ENCODE measurements around the gene GNA14. TPM values are rescaled to one million over a fixed set of nuclear protein-coding genes. Genes with fewer than 3 reads are reported as not detected.

Gene GNA14
- total and polyA plus RNA-seq, 2 of the 8 experiments (the other 6 are each of a cell fraction or from before 2014, with no cell fraction given) = 3.4 to 6.3 TPM

DNA sequence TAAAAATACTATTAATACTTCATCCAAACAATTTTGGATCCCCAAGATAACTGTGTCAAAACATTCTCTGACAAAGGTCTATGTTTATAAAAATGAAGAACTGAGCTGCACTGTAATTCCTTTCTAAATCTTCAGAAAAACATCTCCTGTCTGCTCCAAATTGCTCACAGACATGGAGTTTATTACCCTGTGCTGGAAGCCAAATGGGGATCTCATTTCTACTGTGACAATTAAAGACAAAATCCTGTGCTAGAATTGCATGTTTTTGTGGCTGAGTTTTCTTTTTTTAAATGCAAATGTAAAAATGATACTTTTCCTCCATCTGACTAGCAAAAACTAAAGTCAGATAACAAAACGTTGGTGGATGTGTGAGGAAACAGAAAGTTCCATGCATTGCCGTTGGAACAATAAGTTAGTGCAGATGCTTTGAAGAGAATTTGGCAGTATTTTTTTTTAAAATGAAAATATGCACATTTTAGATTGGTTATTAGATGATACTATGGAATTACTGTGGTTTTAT, 93.5 kb downstream of the GNA14 start:
- H3K27ac ChIP-seq (ENCODE audit: low read depth, low read length) = no peak overlapping the region
- 80% methylated on average over 2 of the region's 2 CpGs; no CpG with 5 or more reads in 1 of the 2 experiments for WGBS, 2 experiments (ENCODE audit: extremely low coverage in 1 of 2, insufficient coverage in 1 of 2, insufficient read length in 1 of 2, insufficient replicate concordance in 2 of 2, low coverage in 1 of 2, low lambda C conversion rate in 2 of 2, missing lambda C conversion rate in 1 of 2)
- H2BK15ac ChIP-seq (ENCODE audit: low read length) = no peak overlapping the region
- no peaks in the 10 kb centered on the region for H3K27me3 ChIP-seq (replicated peaks in 1 of 4; ENCODE audit: control insufficient read depth in 3 of 4, extremely low read depth in 1 of 4, insufficient read depth in 3 of 4, low read length in 3 of 4)
- no peak overlapping the region for H4K91ac ChIP-seq (replicated peaks; ENCODE audit: insufficient read length, low read length)
- no peak overlapping the region for H2AFZ ChIP-seq (ENCODE audit: low read length)
- no peaks in the 10 kb centered on the region for H3K23me2 ChIP-seq (ENCODE audit: low read depth, low read length)
- no peaks in the 10 kb centered on the region for H4K20me1 ChIP-seq (replicated peaks in 1 of 2; ENCODE audit: control insufficient read depth in 1 of 2, insufficient read depth in 2 of 2, low read length in 2 of 2)
- no peak overlapping the region for H2BK12ac ChIP-seq (ENCODE audit: low read depth, low read length)
- no peak overlapping the region for H4K8ac ChIP-seq (ENCODE audit: extremely low read depth, insufficient read depth, low read length)
- DNase-seq (ENCODE audit: low read depth in 1 of 2, low spot score in 2 of 2) (no peak), FAIRE-seq (no peak)
- no peak overlapping the region for H3K23ac ChIP-seq (ENCODE audit: insufficient read length)
- no peak overlapping the region for H2BK20ac ChIP-seq (ENCODE audit: low read length)
- H3K9ac ChIP-seq (replicated peaks in 1 of 4; ENCODE audit: extremely low read depth in 1 of 4, low read depth in 3 of 4, low read length in 3 of 4) = no peak overlapping the region
- no peak overlapping the region for H3K14ac ChIP-seq (ENCODE audit: insufficient read length)
- H2BK120ac ChIP-seq (replicated peaks; ENCODE audit: low read depth, low read length) = no peak overlapping the region
- no peaks in the 10 kb centered on the region for H3K9me3 ChIP-seq (ENCODE audit: insufficient read depth in 2 of 2, low read depth in 1 of 2, low read length in 1 of 2)
- H3K36me3 ChIP-seq (ENCODE audit: control insufficient read depth in 2 of 4, insufficient read depth in 4 of 4, low read length in 3 of 4) = no peaks in the 10 kb centered on the region
- POLR2A ChIA-PET (ENCODE audit: partially characterized antibody) = no interaction called here
- H3K18ac ChIP-seq (ENCODE audit: extremely low read depth, low read length) = no peak overlapping the region
- no peaks in the 10 kb centered on the region for H3K79me2 ChIP-seq (ENCODE audit: control insufficient read depth in 1 of 2, insufficient read depth in 2 of 2, low read length in 2 of 2)
- H2BK5ac ChIP-seq (ENCODE audit: low read depth, low read length) = no peak overlapping the region
- no peak for TF ChIP-seq RAD21 (IDR thresholded peaks at IDR 0.05 in 1 of 2, conservative IDR thresholded peaks at IDR 0.05 in 1 of 2; ENCODE audit: low read depth in 2 of 2, low read length in 2 of 2)
- TF ChIP-seq SP1 (IDR thresholded peaks at IDR 0.05; ENCODE audit: low read depth, low read length) = no peak
- no peak for TF ChIP-seq HDAC2 (IDR thresholded peaks at IDR 0.05; ENCODE audit: borderline replicate concordance in 1 of 2, low read depth in 2 of 2, low read length in 2 of 2)
- TF ChIP-seq, protein P1, sequence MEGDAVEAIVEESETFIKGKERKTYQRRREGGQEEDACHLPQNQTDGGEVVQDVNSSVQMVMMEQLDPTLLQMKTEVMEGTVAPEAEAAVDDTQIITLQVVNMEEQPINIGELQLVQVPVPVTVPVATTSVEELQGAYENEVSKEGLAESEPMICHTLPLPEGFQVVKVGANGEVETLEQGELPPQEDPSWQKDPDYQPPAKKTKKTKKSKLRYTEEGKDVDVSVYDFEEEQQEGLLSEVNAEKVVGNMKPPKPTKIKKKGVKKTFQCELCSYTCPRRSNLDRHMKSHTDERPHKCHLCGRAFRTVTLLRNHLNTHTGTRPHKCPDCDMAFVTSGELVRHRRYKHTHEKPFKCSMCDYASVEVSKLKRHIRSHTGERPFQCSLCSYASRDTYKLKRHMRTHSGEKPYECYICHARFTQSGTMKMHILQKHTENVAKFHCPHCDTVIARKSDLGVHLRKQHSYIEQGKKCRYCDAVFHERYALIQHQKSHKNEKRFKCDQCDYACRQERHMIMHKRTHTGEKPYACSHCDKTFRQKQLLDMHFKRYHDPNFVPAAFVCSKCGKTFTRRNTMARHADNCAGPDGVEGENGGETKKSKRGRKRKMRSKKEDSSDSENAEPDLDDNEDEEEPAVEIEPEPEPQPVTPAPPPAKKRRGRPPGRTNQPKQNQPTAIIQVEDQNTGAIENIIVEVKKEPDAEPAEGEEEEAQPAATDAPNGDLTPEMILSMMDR (IDR thresholded peaks at IDR 0.05; ENCODE audit: control extremely low read depth in 1 of 3, insufficient read depth in 1 of 3, low read depth in 1 of 3, low read length in 3 of 3) = no peak
- no peak for TF ChIP-seq SRF (IDR thresholded peaks at IDR 0.05; ENCODE audit: low read depth, low read length)
- TF ChIP-seq SP4 (IDR thresholded peaks at IDR 0.05; ENCODE audit: low read length) = no peak
- TF ChIP-seq CHD2 (IDR thresholded peaks at IDR 0.05; ENCODE audit: low read length) = no peak
- no peak for TF ChIP-seq POLR2AphosphoS5 (IDR thresholded peaks at IDR 0.05; ENCODE audit: low read depth, low read length)
- no peak for TF ChIP-seq SP2 (IDR thresholded peaks at IDR 0.05; ENCODE audit: low read length)
- H2AK5ac ChIP-seq (ENCODE audit: low read depth, low read length) = no peak overlapping the region
- no peak overlapping the region for H3K4ac ChIP-seq (replicated peaks; ENCODE audit: insufficient read length, low read depth, low read length)
- no peak overlapping the region for H3K56ac ChIP-seq (replicated peaks; ENCODE audit: insufficient read length, low read depth, low read length)
- H4K5ac ChIP-seq (ENCODE audit: insufficient read length, low read depth, low read length) = no peak overlapping the region
- CTCF ChIA-PET (ENCODE audit: partially characterized antibody) = no interaction called here
- H3K79me1 ChIP-seq (ENCODE audit: low read depth, low read length) = no peaks in the 10 kb centered on the region
- H3K4me3 ChIP-seq (ENCODE audit: extremely low read depth in 1 of 4, insufficient read depth in 2 of 4, low read depth in 3 of 4, low read length in 4 of 4) = no peak overlapping the region
- no peak overlapping the region for H3K4me2 ChIP-seq (ENCODE audit: insufficient read depth in 1 of 2, low read depth in 2 of 2, low read length in 2 of 2)
- H3K4me1 ChIP-seq (replicated peaks in 1 of 4; ENCODE audit: control insufficient read depth in 3 of 4, insufficient read depth in 4 of 4, low read length in 3 of 4) = no peaks in the 10 kb centered on the region

All from H1 (cell line).